AG04450 (cell line): Measurements from ENCODE around the gene ZDHHC23. TPM values are rescaled to one million over a fixed set of nuclear protein-coding genes. Genes with fewer than 3 reads are reported as not detected.
A peak's percentile ranks its signal among the peaks of the same experiment; 100 is the strongest.

Experiments used
- CTCF ChIA-PET: fragments of 300-600, 350-600 bp; formaldehyde crosslinking; extraction: SDS; loops from one replicate; lab custom pipeline; 2022; ENCODE audit warnings: antibody characterized with exemption, inconsistent platforms; lab: Charles Lee
- POLR2A ChIA-PET: fragments of 350-600 bp; formaldehyde crosslinking; extraction: SDS; loops from one replicate; lab custom pipeline; 2021; ENCODE audit warnings: antibody characterized with exemption, inconsistent platforms; lab: Yijun Ruan, JAX
- DNase-seq: peaks from one replicate; pipeline ENCODE4 v3.0.0-alpha.2; 2011; ENCODE audit warnings: low read depth, low spot score
- H3K27ac ChIP-seq: one replicate; pipeline ENCODE4 v1.5.1; 2012; ENCODE audit warnings: low read depth, low read length, control low read depth
- H3K27me3 ChIP-seq: one replicate; pipeline ENCODE4 v1.6.0; 2012; ENCODE audit warnings: low read length; ENCODE audit not compliant: control insufficient read depth, insufficient read depth
- H3K4me3 ChIP-seq: 2 replicates; pipeline ENCODE4 v1.5.1; 2011; ENCODE audit warnings: mild to moderate bottlenecking, low read depth, low read length, control low read depth
- H3K9me3 ChIP-seq: 2 replicates; pipeline ENCODE4 v1.5.1; 2012; ENCODE audit warnings: low read length; ENCODE audit not compliant: control insufficient read depth, insufficient read depth
- CTCF ChIP-seq: IDR thresholded peaks from 2 replicates; pipeline ENCODE4 v1.5.1; 2011; ENCODE audit warnings: low read depth, low read length, control low read depth, inconsistent platforms
- polyA plus RNA-seq: library from polyadenylated mRNA; depleted of rRNA; stranded (reverse); fragments of >200 nt; gene quantifications from 2 replicates; pipeline ENCODE4 v1.2.3, GENCODE V29; 2011

ZDHHC23 gene
- polyA plus RNA-seq, 1 experiment = 0.79 TPM

DNA sequence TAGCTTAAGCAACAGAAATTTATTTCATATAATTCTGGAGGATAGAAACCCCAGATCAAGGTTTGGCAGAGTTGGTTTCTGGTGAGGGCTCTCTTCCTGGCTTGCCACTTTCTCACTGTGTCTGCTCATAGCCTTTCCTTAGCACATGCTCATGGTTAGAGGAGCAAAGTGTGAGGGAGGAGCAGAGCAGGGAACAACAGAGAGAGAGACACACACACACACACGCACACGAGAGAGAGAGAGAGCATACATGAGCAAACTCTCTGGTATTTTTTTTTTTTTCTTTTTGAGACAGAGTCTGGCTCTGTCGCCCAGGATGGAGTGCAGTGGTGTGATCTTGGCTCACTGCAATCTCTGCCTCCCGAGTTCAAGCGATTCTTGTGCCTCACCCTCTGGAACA is 36.8 kb upstream of the ZDHHC23 start:
- Histone ChIP-seq H3K27me3 (no peaks in the 10 kb centered on the region), H3K4me3 (no peak overlapping the region), H3K9me3 (no peaks in the 10 kb centered on the region), H3K27ac (no peak overlapping the region)
- TF ChIP-seq CTCF = no peak
- no peak for DNase-seq
- POLR2A ChIA-PET = no interaction called here
- CTCF ChIA-PET = interaction anchor here (0.6 to 4.8 kb wide), 5 partner anchors 66 to 317 kb away, joined by 3 to 26 read pairs (median 6); partner anchors contain the start of gene GRAMD1C

DNA sequence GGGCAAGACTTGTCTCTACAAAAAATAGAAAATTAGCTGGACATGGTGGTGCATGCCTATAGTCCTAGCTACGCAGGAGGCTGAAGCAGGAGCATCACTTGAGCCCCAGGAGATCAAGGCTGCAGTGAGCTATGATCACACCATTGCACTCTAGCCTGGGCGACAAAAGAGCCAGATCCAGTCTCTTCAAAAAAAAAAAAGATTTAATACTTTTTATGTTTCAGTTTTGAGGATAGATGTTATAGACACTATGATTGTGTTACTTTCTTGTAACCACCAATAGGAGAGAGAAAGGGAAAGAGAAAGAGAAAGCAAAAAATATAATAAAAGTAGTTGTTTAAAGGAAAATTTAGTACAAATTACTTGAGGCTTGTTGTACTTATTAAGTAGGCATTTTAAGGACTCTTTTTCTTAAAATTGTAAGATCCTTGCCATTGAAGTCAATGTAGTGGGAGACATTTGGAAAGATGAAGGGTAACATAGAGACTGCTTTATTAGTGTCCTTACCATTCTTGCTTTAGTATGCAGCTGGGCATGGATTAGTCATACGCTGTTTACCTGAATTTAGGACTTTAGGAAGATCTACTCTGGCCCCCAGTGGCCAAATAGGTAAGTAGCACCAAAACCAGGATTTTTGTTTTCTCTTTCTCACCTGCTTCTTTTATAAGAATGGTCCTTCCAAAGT is 35.1 kb upstream of the ZDHHC23 start:
- Histone ChIP-seq H3K9me3 (no peaks in the 10 kb centered on the region), H3K27me3 (no peaks in the 10 kb centered on the region), H3K27ac (no peak overlapping the region), H3K4me3 (no peak overlapping the region)
- POLR2A ChIA-PET = no interaction called here
- TF ChIP-seq CTCF = peak; percentile 76
- DNase-seq = peak; percentile 32
- CTCF ChIA-PET = interaction anchor here (0.6 to 4.8 kb wide), 15 partner anchors 11 to 416 kb away, joined by 3 to 51 read pairs (median 5); partner anchors contain the start of gene GRAMD1C

- no peak overlapping the region for H3K27ac ChIP-seq
- CTCF ChIA-PET = interaction anchor here (0.7 to 4.8 kb wide), 9 partner anchors 9 to 221 kb away, joined by 3 to 51 read pairs (median 5); partner anchors contain the start of gene GRAMD1C
- DNase-seq = no peak
These were observed 33.2 kb upstream of the ZDHHC23 start for GRCh38 chr3:113914646-113915045.

DNA sequence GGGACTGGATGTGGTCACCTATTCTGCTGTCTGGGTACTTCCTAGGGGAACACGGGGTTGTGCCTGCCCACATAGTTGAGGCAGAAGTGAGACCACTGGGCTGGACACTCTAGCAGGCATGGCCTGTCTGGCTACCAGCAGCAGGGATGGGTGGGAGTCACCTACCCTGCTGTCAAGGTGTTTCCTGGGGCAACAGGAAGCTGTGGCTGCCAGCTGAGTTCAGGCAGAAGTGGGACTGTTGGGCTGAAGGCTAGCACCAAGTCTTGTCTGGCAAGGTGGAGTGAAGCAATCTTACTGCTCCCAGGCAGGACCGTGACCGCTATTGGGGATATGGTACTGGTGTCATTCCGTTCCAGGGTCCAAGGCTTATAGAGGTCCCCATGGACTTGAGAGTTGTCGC is 20.3 kb upstream of the ZDHHC23 start:
- Histone ChIP-seq H3K27ac (no peak overlapping the region), H3K9me3 (no peaks in the 10 kb centered on the region), H3K27me3 (no peaks in the 10 kb centered on the region), H3K4me3 (no peak overlapping the region)
- ChIA-PET CTCF (no interaction called here), POLR2A (no interaction called here)
- no peak for TF ChIP-seq CTCF
- no peak for DNase-seq

More at GRCh38 chr3:113914646-113915045, 33.2 kb upstream of the ZDHHC23 start:
- H3K27me3 ChIP-seq = no peaks in the 10 kb centered on the region
- TF ChIP-seq CTCF = no peak
- POLR2A ChIA-PET = no interaction called here
- H3K9me3 ChIP-seq = no peaks in the 10 kb centered on the region
- no peak overlapping the region for H3K4me3 ChIP-seq

- no peak overlapping the region; the same call in 1 of the 2 replicates for H3K4me3 ChIP-seq
- H3K27me3 ChIP-seq = peaks cover 16% of the 10 kb centered on the region
- no peak overlapping the region for H3K27ac ChIP-seq
- ChIA-PET CTCF (interaction anchor here (0.7 kb wide), 1 partner anchor 451 kb away, joined by 5 read pairs; no protein-coding TSS in a partner anchor), POLR2A (no interaction called here)
- peaks cover 4% of the 10 kb centered on the region; the same call in 1 of the 2 replicates for H3K9me3 ChIP-seq
- DNase-seq = no peak
- no peak for TF ChIP-seq CTCF
These were observed 982 bp upstream of the ZDHHC23 start for GRCh38 chr3:113946831-113947230.
